Heart right ventricle (tissue), 16 donors: Measurements from ENCODE around the gene CBX2. TPM values are rescaled to one million over a fixed set of nuclear protein-coding genes. Genes with fewer than 3 reads are reported as not detected.

Source experiments
- ATAC-seq, 8 donors: fragments of 200-7000 bp; cut with Tn5 transposase; one replicate each; pipeline ENCODE4 v1.9.1; 2020; ENCODE audit warnings: mild to moderate bottlenecking in 8 of 8, moderate library complexity in 8 of 8, moderate number of reproducible peaks in 1 of 8
- DNase-seq, 2 donors: peaks; one replicate each; pipeline ENCODE4 v3.0.0-alpha.2; 2020
- H3K27ac ChIP-seq, 10 donors: fragments of 200-600 bp; sonication (generic) in 2 of 10; one replicate each; pipeline versions ENCODE4 v1.5.0 to v1.8.0; 2020 to 2022; ENCODE audit warnings: mild to moderate bottlenecking in 3 of 10
- H3K27me3 ChIP-seq, 7 donors: fragments of 200-600 bp; one replicate each; pipeline ENCODE4 v1.8.0; 2021 to 2022; ENCODE audit warnings: mild to moderate bottlenecking in 2 of 7
- H3K36me3 ChIP-seq, 9 donors: fragments of 200-600 bp; sonication (generic) in 1 of 9; one replicate each; pipeline versions ENCODE4 v1.5.0 to v1.8.0; 2020 to 2022; ENCODE audit warnings: mild to moderate bottlenecking in 2 of 9
- H3K4me1 ChIP-seq, 9 donors: fragments of 200-600 bp; sonication (generic) in 1 of 9; one replicate each; pipeline versions ENCODE4 v1.5.0 to v1.8.0; 2020 to 2022; ENCODE audit warnings: mild to moderate bottlenecking in 4 of 9
- H3K4me3 ChIP-seq, 10 donors: fragments of 200-600 bp; sonication (generic) in 2 of 10; one replicate each; pipeline versions ENCODE4 v1.5.0 to v1.8.0; 2020 to 2022; ENCODE audit warnings: mild to moderate bottlenecking in 7 of 10, moderate library complexity in 2 of 10
- H3K9me3 ChIP-seq, 11 donors: fragments of 200-600 bp in 10 of 11; sonication (generic) in 2 of 11; one replicate each; pipeline versions ENCODE4 v1.5.0 to v1.8.0; 2013 to 2022; ENCODE audit warnings: mild to moderate bottlenecking in 2 of 11, control low read depth in 1 of 11, moderate library complexity in 1 of 11
- CTCF ChIP-seq, 9 donors: fragments of 200-600 bp; sonication (generic) in 2 of 9; IDR thresholded peaks; one replicate each; pipeline versions ENCODE4 v1.5.0 to v1.8.0; 2021 to 2022; ENCODE audit warnings: antibody characterized with exemption in 9 of 9, mild to moderate bottlenecking in 5 of 9, moderate library complexity in 1 of 9
- WGBS, 2 donors: extraction: QIAGEN DNeasy Blood & Tissue Kit; methylation state at CpG; one replicate each; pipeline ENCODE4 v1.1.7; 2013; ENCODE audit warnings: inconsistent platforms in 1 of 2; 5-methylcytosine and 5-hydroxymethylcytosine counted together
- intact Hi-C, 10 donors: fragments of 100-400 bp; cut with DNase I; formaldehyde crosslinking; loops; one replicate each; pipeline versions ENCODE4 v1.11.1 to v1.14.2; 2022
- polyA plus RNA-seq, 2 donors: library from polyadenylated mRNA; stranded (reverse); fragments of 200-250 nt; gene quantifications; one replicate each; pipeline ENCODE4 v1.2.3, GENCODE V29; 2013
- total RNA-seq, 10 donors: library from RNA; stranded (reverse); fragmentation: NEBNext Ultra II Directional in 3 of 10; extraction: Animal tissue kit (Norgen Biotek cat#: 25700) in 3 of 10; gene quantifications; one replicate each; pipeline versions ENCODE4 v1.2.1 to v1.2.4, GENCODE V29; 2021 to 2023
- donor health status: Arrhythmogenic right ventricular cardiomyopathy.
- donor health status: ischemic (EF 13 %, LVEDD 7.1; RV severe dilation, severe dysfunction).
- donor health status: healthy with polysubstance abuse.
- donor health status: DM: no; HTN: yes; CAD: no.
- donor health status: DM: no; HTN: no; CAD: no.
- donor health status: ischemic (EF 25% LVEDD 6.9; RV normal size, moderate dysfunction).
- donor health status: ischemic (EF 25% LVEDD 5.7; RV mildly dilated, moderate dysfunction).
- donor health status: healthy.
- donor health status: DM: yes; HTN: yes; CAD: no.
- donor health status: Ischemic cardiomyopathy.
- donor health status: ischemic (EF 35%, LVEDD 5.7; RV mildly dilated, moderate dysfunction).
- donor health status: nonischemic (EF 11% LVEDD 7.7; RV severe dilation, severe dysfunction).
- donor health status: DM: yes; HTN: yes; CAD: no.
- donor health status: PGD.
- donor health status: ischemic (EF 29% LVEDD 5.4; RV normal size, mild dysfunction).
- donor health status: nonischemic (EF 23%, LVEDD 6.1; RV moderate dilation, normal function).

CBX2 gene
- total and polyA plus RNA-seq, 12 donors: 1.5 to 7.1 (median 2.9) TPM

DNA sequence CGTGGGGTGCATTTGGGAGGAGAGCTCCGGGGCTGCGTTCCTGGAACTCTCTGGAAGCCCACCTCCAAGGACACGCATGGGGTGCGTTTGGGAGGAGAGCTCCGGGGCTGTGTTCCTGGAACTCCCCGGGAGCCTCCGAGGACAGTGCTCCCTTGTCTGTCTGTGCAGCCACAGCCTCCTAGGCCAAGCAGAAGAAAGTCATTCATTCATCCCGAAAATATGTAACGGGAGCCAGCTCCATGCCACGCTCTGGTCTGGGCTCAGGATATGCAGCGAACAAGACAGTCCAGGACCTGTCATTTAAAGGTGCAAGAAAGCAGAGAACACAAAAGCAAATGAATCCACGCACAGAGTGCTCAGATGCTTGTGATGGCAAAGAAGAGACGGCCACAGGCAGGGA lies 39.3 kb upstream of the CBX2 start:
- ATAC-seq: no peak
- H3K4me1 ChIP-seq: peaks cover 3 to 9% (median 8%) of the 10 kb centered on the region in 9 donors
- H3K4me3 ChIP-seq: no peak overlapping the region
- DNase-seq: no peak
- no peaks in the 10 kb centered on the region for H3K9me3 ChIP-seq
- 90 to 91% methylated on average over 14 of the region's 14 CpGs for WGBS, 2 donors
- H3K27ac ChIP-seq: no peak overlapping the region
- no peaks in the 10 kb centered on the region for H3K36me3 ChIP-seq
- H3K27me3 ChIP-seq: peaks cover 20 to 65% (median 54%) of the 10 kb centered on the region in 7 donors
- no peak for TF ChIP-seq CTCF (IDR thresholded peaks at IDR 0.05)
- intact Hi-C loops: no loop called here

DNA sequence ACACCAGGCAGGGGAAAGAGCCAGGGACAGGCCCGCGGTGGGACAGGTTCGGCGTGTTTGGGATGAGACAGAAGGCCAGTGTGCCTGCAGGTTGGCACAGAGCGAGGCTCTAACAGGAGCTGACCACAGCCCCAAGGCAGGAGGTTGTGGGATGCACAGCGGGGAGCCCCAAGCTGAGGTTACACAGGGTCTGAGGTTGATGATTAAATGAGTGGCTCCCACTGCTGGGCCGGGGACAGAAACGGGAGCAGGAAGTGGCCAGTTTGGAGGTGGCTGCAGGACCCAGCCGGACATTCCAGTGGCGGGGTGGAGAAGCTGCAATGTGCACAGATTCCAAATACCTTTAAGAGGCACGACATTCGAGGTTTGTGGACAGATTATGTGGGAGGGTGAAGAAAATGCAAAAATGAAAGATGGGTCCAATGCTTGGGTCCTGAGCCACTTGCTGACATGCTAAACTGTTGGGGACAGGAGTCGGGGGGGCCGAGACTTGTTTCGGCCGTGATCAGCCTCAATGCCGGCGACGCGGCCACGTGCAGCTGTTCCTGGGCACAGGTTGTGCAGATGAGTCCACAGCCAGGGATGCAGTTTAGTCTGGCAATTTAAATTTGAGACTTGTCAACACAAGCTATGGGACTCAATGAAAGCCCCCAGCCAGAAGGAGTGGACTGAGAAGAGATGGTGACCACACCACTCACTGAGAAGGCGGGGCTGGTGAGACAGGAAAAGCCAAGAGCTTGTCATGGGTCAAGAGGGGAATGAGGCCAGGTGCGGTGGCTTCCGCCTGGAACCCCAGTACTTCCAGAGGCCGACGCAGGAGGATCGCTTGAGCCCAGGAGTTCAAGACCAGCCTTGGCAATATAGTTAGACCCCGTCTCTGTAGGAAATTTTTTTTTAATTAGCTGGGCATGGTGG lies 38.5 kb upstream of the CBX2 start:
- no peaks in the 10 kb centered on the region for H3K9me3 ChIP-seq
- intact Hi-C loops: loop anchor here in 7 of 10 donors (5.0 to 10.0 kb wide), 8 partner anchors 38 to 255 kb away; partner anchors contain the start of genes CBX2 (in 1 of the 7) and CBX4 (in 1 of the 7)
- H3K27me3 ChIP-seq: peaks cover 20 to 65% (median 54%) of the 10 kb centered on the region in 7 donors
- H3K4me1 ChIP-seq: peaks cover 3 to 9% (median 8%) of the 10 kb centered on the region in 9 donors
- H3K36me3 ChIP-seq: no peaks in the 10 kb centered on the region
- no peak overlapping the region for H3K4me3 ChIP-seq
- 78 to 80% methylated on average over 28 of the region's 28 CpGs for WGBS, 2 donors
- no peak for DNase-seq
- no peak for ATAC-seq
- TF ChIP-seq CTCF (IDR thresholded peaks at IDR 0.05): no peak
- no peak overlapping the region for H3K27ac ChIP-seq

DNA sequence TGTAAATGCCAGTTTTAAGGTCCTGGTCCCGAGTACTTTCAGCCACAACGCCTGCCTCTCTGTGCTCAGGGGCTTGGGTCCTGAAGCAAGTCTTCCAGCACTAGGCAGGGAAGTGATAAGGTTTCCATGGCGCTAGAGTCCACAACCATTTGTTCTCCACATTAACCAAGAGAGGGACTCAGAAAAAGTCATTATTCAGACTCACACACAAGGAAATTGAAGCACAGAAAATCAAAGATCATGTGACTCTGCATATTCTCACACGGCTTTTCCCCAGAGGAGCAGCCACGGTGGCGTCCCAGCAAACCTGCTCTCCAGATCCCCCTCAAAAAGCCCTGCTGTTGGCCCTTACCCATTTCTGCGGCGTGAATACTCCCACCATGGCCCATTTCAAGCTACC lies 37.5 kb upstream of the CBX2 start:
- peaks cover 20 to 70% (median 58%) of the 10 kb centered on the region in 7 donors for H3K27me3 ChIP-seq
- H3K9me3 ChIP-seq: no peaks in the 10 kb centered on the region
- H3K4me1 ChIP-seq: peaks cover 3 to 9% (median 8%) of the 10 kb centered on the region in 9 donors
- 38 to 40% methylated on average over 8 of the region's 8 CpGs for WGBS, 2 donors
- ATAC-seq (no peak), DNase-seq (no peak)
- no peaks in the 10 kb centered on the region for H3K36me3 ChIP-seq
- H3K4me3 ChIP-seq: no peak overlapping the region
- intact Hi-C loops: loop anchor here in 7 of 10 donors (5.0 to 10.0 kb wide), 8 partner anchors 37 to 254 kb away; partner anchors contain the start of genes CBX2 (in 1 of the 7) and CBX4 (in 1 of the 7)
- H3K27ac ChIP-seq: no peak overlapping the region
- no peak for TF ChIP-seq CTCF (IDR thresholded peaks at IDR 0.05)

- H3K4me1 ChIP-seq: peaks cover 3 to 17% (median 8%) of the 10 kb centered on the region in 9 donors
- H3K36me3 ChIP-seq: no peaks in the 10 kb centered on the region
- no peak overlapping the region for H3K27ac ChIP-seq
- 35 to 37% methylated on average over 10 of the region's 10 CpGs for WGBS, 2 donors
- TF ChIP-seq CTCF (IDR thresholded peaks at IDR 0.05): no peak
- DNase-seq (no peak), ATAC-seq (no peak)
- H3K27me3 ChIP-seq: peaks cover 20 to 79% (median 68%) of the 10 kb centered on the region in 7 donors
- no peak overlapping the region for H3K4me3 ChIP-seq
- intact Hi-C loops: loop anchor here in 7 of 10 donors (5.0 to 10.0 kb wide), 8 partner anchors 36 to 253 kb away; partner anchors contain the start of genes CBX2 (in 1 of the 7) and CBX4 (in 1 of the 7)
- no peaks in the 10 kb centered on the region for H3K9me3 ChIP-seq
Measured at GRCh38 chr17:79741401-79741750, 36.6 kb upstream of the CBX2 start.
